Ovary (tissue), 3 donors: Measurements from ENCODE around the gene CRY2.

Source experiments
- CTCF ChIP-seq, 3 donors: fragments of 450-650 bp in 2 of 3; fragments of 200-600 bp in 1 of 3; IDR thresholded peaks; one replicate each; pipeline versions ENCODE4 v1.5.1 to v1.8.0; 2016 to 2022; ENCODE audit warnings: antibody characterized with exemption in 3 of 3, mild to moderate bottlenecking in 1 of 3
- EP300 ChIP-seq: sonication (generic); formaldehyde crosslinking; IDR thresholded peaks from one replicate; pipeline ENCODE4 v1.6.1; 2017; ENCODE audit warnings: antibody characterized with exemption
- POLR2A ChIP-seq: fragments of 450-650 bp; IDR thresholded peaks from one replicate; pipeline ENCODE4 v1.6.1; 2017; ENCODE audit warnings: antibody characterized with exemption, mild to moderate bottlenecking, moderate library complexity
- donor health status: DM: no; HTN: no; CAD: no.

DNA sequence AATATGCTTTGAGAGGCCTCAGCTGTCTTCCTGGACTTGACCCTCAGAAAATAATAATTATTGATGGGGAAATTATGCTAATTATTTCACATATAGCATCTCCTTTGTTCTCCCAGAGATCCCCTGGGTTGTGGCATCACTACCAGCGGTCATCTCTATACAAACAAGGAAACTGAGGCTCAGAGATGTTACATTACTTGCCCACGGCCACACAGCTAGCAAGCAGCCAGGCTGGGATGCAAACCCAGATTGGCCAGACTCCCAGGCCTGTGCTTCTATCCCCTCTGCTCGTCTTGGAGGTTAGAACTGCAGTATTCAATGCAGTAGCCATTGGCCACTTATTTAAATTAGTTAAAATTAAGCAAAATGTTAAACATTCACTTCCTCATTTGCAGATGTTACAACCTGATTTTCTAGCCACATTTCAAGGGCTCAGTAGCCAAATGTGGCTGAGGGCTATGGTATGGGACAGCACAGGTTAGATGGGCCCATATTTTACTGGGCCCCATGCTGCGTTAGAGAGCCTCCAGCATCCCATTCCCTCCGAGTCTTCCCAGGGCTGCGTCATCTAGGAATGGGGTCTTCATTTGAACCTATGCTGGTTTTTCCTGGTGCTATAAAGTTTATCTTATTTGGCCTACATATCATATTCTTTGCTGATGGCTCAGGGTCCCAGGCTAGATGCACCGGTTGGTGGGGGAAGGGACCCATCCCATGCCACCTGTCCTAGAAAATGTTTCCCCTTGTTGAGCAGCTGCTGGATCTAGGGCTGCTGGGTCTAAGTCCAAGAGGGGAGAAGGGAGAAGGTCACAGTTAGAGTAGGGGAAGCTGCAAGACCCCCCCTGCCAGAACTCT lies 40.1 kb upstream of the CRY2 start:
- TF ChIP-seq POLR2A (no peak), CTCF (IDR thresholded peaks at IDR 0.05) (no peak), EP300 (no peak)
